ENCODE data around the gene ROM1.

ROM1 gene

GRCh38 chr11:62652161-62653006, 39.3 kb downstream of the ROM1 start:
- Histone ChIP-seq H3K9ac (ENCODE audit: insufficient read length, low read depth) (peak overlapping the region; percentile 99), H3K4me3 (ENCODE audit: insufficient read length, low read depth) (peak overlapping the region; percentile 88), H3K9me3 (ENCODE audit: insufficient read depth, low read length) (no peaks in the 10 kb centered on the region), H3K36me3 (ENCODE audit: insufficient read depth, insufficient read length, low read length) (peaks cover 33% of the 10 kb centered on the region), H3K4me1 (ENCODE audit: insufficient read depth, insufficient read length) (peaks cover 1% of the 10 kb centered on the region), H3K27me3 (ENCODE audit: insufficient read depth, insufficient read length) (no peaks in the 10 kb centered on the region)
- no peak for DNase-seq (ENCODE audit: low read depth, low spot score)
- no peak for TF ChIP-seq SUZ12 (IDR thresholded peaks at IDR 0.05; ENCODE audit: extremely low read depth, insufficient read depth, insufficient read length)
- TF ChIP-seq ZNF274 (IDR thresholded peaks at IDR 0.05; ENCODE audit: low read depth, low read length), result no peak
- TF ChIP-seq YY1 (IDR thresholded peaks at IDR 0.05; ENCODE audit: insufficient read depth, insufficient read length), result no peak

GRCh38 chr11:62654297-62654696, 41.2 kb downstream of the ROM1 start:
- Histone ChIP-seq H3K9ac (ENCODE audit: insufficient read length, low read depth) (no peak overlapping the region), H3K27me3 (ENCODE audit: insufficient read depth, insufficient read length) (no peaks in the 10 kb centered on the region)

GRCh38 chr11:62656796-62657429, 43.9 kb downstream of the ROM1 start:
- Histone ChIP-seq H3K9ac (ENCODE audit: insufficient read length, low read depth) (no peak overlapping the region), H3K9me3 (ENCODE audit: insufficient read depth, low read length) (no peaks in the 10 kb centered on the region), H3K27me3 (ENCODE audit: insufficient read depth, insufficient read length) (no peaks in the 10 kb centered on the region), H3K4me3 (ENCODE audit: insufficient read length, low read depth) (no peak overlapping the region), H3K4me1 (ENCODE audit: insufficient read depth, insufficient read length) (no peaks in the 10 kb centered on the region), H3K36me3 (ENCODE audit: insufficient read depth, insufficient read length, low read length) (peaks cover 17% of the 10 kb centered on the region)
- no peak for DNase-seq (ENCODE audit: low read depth, low spot score)
- TF ChIP-seq YY1 (IDR thresholded peaks at IDR 0.05; ENCODE audit: insufficient read depth, insufficient read length) (no peak), SUZ12 (IDR thresholded peaks at IDR 0.05; ENCODE audit: extremely low read depth, insufficient read depth, insufficient read length) (no peak), ZNF274 (IDR thresholded peaks at IDR 0.05; ENCODE audit: low read depth, low read length) (no peak)

More at GRCh38 chr11:62654297-62654696, 41.2 kb downstream of the ROM1 start:
- TF ChIP-seq YY1 (IDR thresholded peaks at IDR 0.05; ENCODE audit: insufficient read depth, insufficient read length) (no peak), SUZ12 (IDR thresholded peaks at IDR 0.05; ENCODE audit: extremely low read depth, insufficient read depth, insufficient read length) (no peak), ZNF274 (IDR thresholded peaks at IDR 0.05; ENCODE audit: low read depth, low read length) (no peak)
- no peaks in the 10 kb centered on the region for H3K9me3 ChIP-seq (ENCODE audit: insufficient read depth, low read length)
- H3K4me1 ChIP-seq (ENCODE audit: insufficient read depth, insufficient read length), result no peaks in the 10 kb centered on the region
- H3K4me3 ChIP-seq (ENCODE audit: insufficient read length, low read depth), result no peak overlapping the region
- H3K36me3 ChIP-seq (ENCODE audit: insufficient read depth, insufficient read length, low read length), result peaks cover 14% of the 10 kb centered on the region
- no peak for DNase-seq (ENCODE audit: low read depth, low spot score)

GRCh38 chr11:62664405-62665074, 51.5 kb downstream of the ROM1 start:
- Histone ChIP-seq H3K36me3 (ENCODE audit: insufficient read depth, insufficient read length, low read length) (peaks cover 61% of the 10 kb centered on the region), H3K4me3 (ENCODE audit: insufficient read length, low read depth) (peak overlapping the region; percentile 99), H3K9ac (ENCODE audit: insufficient read length, low read depth) (peak overlapping the region; percentile 100), H3K9me3 (ENCODE audit: insufficient read depth, low read length) (no peaks in the 10 kb centered on the region), H3K4me1 (ENCODE audit: insufficient read depth, insufficient read length) (no peaks in the 10 kb centered on the region), H3K27me3 (ENCODE audit: insufficient read depth, insufficient read length) (no peaks in the 10 kb centered on the region)
- TF ChIP-seq YY1 (IDR thresholded peaks at IDR 0.05; ENCODE audit: insufficient read depth, insufficient read length) (no peak), SUZ12 (IDR thresholded peaks at IDR 0.05; ENCODE audit: extremely low read depth, insufficient read depth, insufficient read length) (no peak), ZNF274 (IDR thresholded peaks at IDR 0.05; ENCODE audit: low read depth, low read length) (no peak)
- no peak for DNase-seq (ENCODE audit: low read depth, low spot score)

All from NT2/D1 (cell line).